HG03378 (cell line): ENCODE measurements around the gene ST6GALNAC1.
"Not testable (repeated sequence)": the region's sequence is repeated elsewhere in the genome, so short reads cannot be mapped to it uniquely, and the experiment has no call there.

ENCODE experiments used
- ATAC-seq: cut with Tn5 transposase; IDR thresholded peaks from one replicate; pipeline ENCODE4 v1.9.1; 2021; ENCODE audit warnings: mild to moderate bottlenecking, moderate library complexity; ENCODE audit not compliant: unreplicated experiment

ST6GALNAC1 gene

DNA sequence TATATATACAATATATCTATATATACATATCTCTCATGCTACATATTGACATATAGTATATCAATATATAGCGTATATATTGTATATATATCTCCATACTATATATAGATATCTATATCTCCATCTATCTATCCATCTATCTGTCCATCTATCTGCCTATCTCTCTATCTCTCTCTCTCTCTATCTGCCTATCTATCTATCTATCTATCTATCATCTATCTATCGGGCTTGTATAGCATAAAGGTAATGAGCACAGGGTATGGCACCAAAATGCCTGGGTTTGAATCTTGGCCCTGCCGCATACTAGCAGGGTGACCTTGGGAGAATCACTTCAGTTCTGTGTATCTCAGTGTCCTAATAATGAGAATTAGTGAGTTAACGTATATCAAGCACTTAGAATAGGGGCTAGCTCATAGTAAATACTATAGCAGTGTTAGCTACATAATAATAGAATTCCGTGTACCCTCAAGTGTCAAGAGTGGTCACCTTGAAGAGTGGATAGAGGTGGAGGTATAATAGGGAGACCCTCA lies 1.5 kb downstream of the ST6GALNAC1 start:
- no peak for ATAC-seq

DNA sequence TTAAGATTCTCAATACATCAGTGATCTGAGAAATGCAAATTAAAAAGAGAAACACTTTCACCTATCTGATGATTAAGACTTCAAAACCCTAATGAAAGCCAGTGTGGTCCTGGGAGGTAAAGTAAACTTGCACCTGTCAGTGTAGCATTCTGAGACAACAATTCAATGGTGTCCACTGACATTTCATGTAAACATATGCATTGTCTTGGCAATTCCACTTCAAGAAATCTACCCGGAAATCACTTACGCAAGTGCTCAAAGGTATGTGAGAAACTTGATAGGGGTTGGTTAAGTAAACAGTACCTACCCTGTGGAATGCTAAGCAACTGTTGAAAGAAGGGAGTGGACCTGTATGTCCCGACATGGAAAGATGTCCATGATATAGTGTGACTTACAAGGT lies 2.1 kb downstream of the ST6GALNAC1 start:
- ATAC-seq, result no peak

DNA sequence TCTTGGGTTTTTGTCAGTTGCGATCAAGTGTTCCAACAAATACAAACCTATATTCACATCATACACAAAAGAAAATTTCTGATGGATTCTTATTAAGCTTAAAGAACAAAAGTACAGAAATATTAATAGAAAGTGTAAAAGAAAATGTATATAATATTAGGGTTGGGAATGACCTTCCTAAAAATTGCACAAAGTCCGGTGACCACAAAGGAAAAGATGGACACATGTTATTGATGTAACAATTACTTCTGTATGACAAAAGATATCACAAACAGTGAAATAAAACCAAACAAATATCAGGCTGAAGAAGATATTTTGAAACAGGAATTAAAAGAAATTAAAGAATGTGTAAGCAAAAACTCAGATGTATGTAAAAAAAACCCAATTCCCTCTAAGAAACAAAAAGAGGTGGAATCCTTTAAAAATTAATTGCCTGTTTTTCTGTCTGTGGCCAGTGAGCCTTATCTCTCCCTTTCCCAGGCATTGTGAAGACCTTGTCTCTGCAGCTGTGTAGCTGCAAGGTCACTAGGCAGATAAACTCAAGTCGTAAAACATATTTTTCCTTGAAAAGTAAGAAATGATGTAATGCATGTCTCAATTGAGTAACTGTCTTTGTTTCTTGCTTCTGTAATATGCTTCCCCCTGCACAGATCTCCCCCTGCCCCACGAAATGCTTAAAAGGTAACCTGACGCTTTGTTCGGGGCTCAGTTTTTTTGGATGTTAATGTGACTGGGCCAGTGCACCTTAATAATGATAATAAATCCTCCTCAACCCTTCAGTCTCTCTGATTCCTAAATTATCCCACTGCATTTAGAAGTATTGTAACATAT lies 2.8 kb downstream of the ST6GALNAC1 start:
- no peak for ATAC-seq

DNA sequence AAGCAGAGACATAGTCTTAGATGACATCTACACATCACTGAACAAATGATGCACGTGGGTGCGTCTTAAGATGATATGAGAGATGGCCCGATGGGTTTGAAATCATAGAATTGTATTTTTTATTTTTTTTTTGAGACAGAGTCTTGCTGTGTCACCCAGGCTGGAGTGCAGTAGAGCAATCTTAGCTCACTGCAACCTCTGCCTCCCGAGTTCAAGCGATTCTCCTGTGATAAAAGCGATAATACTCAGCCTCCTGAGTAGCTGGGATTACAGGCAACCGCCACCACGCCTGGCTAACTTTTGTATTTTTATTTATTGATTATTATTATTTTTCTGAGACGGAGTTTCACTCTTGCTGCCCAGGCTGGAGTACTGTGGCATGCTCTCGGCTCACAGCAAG lies 5.3 kb downstream of the ST6GALNAC1 start:
- ATAC-seq, result no peak

DNA sequence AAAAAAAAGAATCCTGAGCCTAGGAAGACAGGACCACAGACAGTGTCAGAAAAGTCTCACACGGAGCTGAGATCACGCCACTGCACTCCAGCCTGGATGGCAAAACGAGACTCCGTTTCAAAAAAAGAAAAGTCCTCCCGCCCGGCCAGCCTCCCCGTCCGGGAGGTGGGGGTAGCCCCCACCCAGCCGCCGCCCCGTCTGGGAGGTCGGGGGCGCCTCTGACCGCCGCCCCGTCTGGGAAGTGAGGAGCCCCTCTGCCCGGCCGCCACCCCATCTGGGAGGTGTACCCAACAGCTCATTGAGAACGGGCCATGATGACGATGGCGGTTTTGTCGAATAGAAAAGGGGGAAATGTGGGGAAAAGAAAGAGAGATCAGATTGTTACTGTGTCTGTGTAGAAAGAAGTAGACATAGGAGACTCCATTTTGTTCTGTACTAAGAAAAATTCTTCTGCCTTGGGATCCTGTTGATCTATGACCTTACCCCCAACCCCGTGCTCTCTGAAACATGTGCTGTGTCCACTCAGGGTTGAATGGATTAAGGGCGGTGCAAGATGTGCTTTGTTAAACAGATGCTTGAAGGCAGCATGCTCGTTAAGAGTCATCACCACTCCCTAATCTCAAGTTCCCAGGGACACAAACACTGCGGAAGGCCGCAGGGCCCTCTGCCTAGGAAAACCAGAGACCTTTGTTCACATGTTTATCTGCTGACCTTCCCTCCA lies 6.9 kb downstream of the ST6GALNAC1 start:
- not testable (repeated sequence) for ATAC-seq

DNA sequence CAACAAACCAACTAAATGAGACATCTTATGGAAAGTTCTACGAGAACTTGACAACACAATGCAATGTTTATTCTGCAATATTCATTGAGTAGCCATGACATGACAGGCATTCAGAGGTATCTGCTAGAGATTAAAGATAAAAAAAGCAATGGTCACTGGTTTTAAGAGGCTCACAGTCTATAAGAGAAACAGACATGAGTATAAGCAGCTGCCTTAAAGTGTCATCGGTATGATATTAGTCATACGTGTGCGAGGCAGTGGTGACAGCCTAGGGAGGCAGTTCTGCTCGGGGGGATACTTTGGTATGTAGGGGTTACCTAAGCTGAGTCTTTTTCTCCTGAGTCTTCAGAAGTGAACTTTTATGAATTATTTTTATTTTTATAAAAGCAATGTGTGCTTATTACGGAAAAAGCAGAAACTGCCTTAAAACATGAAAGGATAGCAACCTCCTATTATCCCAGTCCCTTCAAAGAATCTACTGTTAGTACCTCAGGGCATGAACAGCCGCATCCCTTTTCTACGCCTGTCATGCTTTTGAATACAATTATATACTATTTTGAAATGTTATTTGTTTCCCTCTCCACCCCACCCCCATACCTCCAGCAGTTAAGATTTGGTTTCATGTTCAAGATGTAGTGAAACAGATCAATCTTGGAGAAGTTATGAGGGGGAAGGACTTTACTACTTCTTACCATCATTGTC lies 7.7 kb downstream of the ST6GALNAC1 start:
- ATAC-seq, result no peak

DNA sequence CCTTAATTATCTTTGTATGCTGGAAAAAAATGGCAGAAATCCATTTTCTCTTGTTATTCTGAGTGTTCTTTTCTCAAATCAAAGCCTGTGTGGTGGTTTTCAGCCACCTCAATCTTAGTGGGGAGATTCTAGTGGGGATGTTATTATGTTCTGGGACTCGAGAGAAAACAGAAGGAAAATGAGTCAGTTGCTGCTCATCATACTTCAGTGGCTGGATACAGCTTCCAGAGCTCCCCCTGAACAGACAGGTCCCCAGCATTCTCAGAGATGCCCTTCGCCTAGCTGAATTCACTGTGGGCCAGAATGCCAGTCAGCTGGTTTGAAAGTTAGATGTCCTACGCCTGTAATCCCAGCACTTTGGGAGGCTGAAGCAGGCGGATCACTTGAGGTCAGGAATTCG lies 8.5 kb downstream of the ST6GALNAC1 start:
- no peak for ATAC-seq

DNA sequence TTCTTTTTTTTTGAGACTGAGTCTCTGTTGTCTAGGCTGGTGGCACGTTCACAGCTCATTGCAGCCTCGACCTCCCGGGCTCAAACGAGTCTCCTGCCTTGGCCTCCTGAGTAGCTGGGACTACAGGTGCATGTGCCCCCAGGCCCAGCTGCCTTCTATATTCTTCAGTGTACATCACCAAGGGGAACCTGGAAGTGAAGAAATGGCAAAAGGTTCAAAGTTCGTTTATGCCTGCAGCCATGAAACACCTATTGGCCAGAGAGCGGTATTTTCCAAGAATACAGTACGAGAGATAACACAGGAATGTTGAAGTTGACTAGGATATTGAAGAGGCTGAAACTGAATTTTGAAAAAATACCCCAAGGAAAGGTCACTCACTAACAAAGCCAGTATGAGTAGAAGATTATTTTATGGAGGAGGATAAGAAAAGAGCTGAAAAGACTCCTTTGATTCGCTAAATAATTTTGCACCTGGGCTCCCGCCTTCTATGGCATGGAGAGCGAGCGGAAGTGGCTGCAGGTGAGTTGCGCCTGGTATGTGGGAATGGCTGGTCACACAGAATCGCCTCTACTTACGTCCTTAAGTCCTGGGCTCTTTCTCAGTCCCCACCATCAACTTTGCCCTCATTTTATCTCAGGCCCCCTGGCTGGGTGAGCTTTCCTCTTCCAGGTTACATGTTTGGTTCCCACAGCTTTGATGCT lies 9.8 kb downstream of the ST6GALNAC1 start:
- no peak for ATAC-seq

DNA sequence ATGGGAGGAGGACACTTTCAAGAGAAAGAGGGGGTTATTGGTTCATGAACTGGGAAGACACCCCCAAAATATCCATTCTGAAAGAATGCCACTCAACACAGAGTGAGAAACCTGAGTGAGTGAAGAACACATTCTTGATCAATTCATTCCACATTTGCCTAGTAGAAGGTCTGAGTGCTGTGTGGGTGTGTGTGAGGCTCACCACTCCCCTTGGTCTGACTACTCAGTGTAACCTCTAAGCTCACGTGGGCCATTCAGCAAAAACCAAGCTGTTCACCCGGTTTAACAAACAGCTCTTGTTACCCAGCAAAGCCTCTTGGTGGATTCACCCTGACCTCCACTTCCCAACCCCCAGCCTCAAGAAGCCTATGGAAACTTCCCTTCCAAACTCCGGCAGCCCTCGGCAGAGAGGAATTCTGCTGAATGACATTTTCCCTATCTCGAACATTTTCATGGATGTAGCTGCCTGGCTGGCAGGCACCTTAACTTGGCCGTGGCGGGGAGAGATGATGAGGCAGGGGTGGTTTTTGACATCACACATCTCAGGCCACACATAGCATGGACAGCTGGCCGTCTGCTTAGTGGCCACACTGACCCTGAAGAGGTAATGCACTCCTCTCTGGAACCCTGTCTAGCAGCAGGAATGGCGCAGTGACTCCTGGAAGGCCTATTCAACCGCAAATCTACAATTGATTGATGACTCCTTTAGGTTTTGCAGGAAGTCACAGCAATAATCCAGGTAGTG lies 11.6 kb downstream of the ST6GALNAC1 start:
- no peak for ATAC-seq

DNA sequence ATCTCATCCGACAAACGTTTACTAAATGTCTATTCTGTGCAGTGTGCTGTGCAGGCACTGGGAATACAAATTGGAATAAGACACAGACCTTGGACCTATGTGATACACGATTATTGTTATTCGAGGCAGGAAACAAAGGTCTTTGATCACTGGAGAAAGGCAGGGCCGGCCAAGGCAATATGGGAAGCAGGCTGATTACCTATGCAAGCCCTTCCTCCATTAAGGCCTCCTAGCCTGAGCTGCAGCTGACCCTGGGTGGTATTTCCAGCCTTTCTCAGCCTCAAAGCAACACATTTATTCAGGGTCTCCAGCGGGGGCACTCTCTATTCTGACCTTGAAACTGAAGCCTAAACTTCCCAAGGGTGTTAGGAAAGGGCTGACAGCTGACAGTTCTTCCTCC lies 13.4 kb downstream of the ST6GALNAC1 start:
- no peak for ATAC-seq

DNA sequence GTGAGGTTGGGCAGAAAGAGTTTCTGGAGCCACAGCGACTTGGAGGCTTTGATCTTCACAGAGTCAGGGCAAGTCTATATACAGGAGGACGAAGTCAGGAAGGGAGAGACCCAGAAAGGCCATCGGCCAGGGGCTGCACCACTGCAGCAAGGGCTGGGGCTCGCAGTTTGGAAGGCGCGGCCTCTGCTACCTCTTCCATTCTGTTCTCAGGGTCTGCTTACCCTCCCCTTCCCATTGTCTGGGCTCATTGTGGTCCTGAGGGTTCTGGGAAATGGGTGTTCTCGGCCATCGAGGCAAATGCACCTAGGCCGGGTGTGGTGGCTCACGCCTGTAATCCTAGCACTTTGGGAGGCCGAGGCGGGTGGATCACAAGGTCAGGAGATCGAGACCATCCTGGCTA lies 16.0 kb downstream of the ST6GALNAC1 start:
- no peak for ATAC-seq

DNA sequence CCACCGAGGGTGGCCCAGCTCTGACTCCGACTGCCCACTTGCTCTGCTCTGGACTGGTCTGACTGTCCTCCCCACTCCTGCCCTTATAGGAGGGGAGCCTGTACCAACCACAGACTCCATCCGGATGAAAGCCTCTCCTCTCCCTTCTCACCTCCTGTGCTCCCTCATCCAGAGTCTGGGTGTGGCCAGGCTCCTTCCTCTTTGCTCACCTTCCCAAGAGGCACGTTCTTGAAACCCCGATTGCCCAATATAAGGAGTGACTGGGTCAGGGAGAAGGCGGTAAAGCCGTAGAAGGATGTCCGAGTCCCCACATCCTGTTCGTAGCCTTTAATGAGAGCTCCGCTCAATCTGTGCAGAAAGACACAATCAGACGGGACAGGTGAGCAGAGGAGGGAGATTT lies 17.1 kb downstream of the ST6GALNAC1 start:
- ATAC-seq, result no peak

DNA sequence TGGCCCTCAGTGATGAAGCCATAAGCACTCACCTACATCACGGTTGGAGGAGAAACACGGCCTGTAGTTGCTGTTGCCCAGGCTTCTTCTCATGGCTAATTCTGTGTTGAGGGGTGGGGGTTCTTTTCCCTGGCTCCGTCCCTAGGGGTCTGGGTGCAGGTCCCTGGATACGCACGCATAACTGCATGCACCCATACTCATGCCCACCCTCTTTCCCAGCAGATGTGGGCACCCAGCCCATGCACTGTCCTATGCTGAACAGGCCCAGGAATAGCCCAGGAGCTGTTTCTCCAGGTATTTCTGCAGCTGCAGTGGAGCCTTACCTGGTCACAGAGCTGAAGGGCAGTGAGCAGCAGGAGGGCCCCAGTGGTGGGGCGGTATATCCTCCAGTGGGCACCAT lies 18.1 kb downstream of the ST6GALNAC1 start:
- no peak for ATAC-seq

DNA sequence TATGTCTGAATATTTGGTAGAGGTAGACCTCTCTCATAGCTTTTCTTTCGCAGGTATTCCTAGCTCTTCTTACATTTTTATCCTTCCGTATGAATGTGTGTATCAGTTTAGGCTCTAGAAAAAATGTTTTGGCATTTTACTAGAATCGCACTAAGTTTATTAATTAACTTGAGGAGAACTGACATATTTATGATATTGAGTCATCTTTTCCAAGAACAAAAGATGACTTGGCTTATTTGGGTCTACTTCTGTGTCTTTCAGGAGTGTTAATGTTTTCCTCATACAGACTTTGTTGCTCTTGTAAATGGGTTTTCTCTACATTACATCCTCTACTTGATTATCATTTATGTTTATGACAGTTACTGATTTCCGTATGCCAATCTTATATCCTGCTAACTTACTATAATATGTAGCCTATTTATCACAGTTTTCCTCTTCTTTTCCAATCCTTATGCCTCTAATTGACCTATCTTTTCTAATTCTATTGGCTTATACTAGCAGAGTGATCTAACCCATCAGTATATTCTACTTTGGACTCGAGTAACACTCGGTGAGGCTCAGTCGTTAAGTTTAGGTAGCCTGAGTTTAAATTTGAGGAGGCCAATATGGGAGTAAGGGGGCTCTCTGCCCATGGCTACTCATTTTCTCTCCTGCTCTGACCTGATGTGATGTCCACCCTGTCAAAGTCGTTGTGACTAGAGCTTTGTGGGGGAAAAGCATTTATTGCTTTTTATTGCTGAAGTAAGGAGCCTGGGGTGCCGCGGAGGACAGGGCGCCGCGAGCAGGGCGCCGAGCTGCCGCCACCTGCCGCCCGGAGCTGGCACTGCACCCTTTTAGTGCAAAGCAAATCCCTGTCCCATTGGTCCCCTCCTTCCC lies 20.0 kb downstream of the ST6GALNAC1 start:
- no peak for ATAC-seq

DNA sequence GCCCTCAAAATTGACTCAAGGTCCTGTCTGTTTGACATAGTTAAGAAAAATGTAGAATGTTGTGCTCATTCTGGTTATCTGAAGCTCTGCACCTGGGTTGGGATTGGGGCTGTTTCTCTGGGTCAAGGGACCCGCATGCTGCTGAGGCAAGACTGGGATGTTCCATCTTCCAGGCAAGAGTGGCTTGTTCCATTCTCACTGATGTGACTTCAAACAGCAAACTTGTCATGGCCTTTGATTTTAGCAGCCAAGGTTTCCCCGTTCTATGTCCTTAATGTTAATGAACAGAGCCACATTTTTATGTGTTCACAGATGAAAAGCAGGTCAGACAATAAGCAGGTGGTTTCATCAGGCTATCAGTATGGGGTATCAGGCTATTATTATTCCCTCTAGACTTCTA lies 25.7 kb downstream of the ST6GALNAC1 start:
- ATAC-seq, result no peak

DNA sequence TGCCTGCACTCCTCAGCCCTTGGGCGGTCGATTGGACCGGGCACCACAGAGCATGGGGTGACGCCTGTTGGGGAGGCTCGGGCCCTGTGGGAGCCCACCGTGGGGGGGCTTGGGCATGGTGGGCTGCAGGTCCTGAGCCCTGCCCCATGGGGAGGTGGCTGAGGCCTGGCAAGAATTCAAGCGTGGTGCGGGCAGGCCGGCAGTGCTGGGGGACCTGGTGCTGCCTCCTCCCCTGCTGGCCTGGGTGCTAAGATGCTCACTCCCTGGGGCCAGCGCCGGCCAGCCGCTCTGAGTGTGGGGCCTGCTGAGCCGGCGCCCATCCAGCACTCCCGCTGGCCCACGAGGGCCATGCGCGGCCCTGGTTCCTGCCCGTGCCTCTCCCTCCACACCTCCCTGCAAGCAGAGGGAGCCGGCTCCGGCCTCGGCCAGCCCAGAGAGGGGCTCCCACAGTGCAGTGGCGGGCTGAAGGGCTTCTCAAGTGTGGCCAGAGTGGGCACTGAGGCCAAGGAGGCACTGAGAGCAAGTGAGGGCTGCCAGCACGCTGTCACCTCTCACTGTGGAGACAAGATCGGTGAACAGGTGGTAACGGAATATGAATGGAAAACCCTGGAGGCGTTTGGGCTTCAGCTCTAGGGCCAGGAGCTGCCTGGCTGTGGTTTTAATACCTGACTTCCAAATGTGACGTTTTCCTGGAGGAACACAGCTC lies 28.5 kb downstream of the ST6GALNAC1 start:
- ATAC-seq, result no peak

DNA sequence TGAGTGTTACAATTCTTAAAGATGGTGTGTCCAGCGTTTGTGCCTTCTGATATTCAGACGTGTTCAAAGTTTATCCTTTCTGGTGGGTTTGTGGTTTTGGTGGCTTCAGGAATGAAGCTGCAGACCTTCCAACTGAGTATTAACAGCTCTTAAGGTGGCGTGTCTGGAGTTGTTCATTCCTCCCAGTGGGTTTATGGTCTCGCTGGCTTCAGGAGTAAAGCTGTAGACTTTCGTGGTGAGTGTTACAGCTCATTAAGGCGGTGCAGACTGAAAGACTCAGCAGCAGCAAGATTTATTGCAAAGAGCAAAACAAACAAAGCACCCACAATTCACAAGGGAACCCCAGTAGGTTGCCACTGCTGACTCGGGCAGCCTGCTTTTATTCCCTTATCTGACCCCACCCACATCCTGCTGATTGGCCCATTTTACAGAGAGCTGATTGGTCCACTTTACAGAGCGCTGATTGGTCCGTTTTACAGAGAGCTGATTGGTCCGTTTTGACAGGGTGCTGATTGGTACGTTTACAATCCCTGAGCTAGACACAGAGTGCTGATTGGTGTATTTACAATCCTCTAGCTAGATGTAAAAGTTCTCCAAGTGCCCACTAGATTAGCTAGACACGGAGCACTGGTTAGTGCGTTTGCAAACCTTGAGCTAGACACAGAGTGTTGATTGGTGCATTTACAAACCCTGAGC lies 29.3 kb downstream of the ST6GALNAC1 start:
- not testable (repeated sequence) for ATAC-seq
